Fibroblast of villous mesenchyme (primary cell): Measurements from ENCODE around the gene RPS27L. TPM values are rescaled to one million over a fixed set of nuclear protein-coding genes. Genes with fewer than 3 reads are reported as not detected.
A peak's percentile ranks its signal among the peaks of the same experiment; 100 is the strongest.

Experiments used
- DNase-seq: peaks from one replicate; pipeline ENCODE4 v3.0.0-alpha.2; 2010; ENCODE audit warnings: low read depth
- H3K4me3 ChIP-seq: 2 replicates; pipeline ENCODE4 v1.5.1; 2011; ENCODE audit warnings: low read depth, mild to moderate bottlenecking, low read length
- CTCF ChIP-seq: IDR thresholded peaks from 2 replicates; pipeline ENCODE4 v1.5.1; 2012; ENCODE audit warnings: low read depth, mild to moderate bottlenecking, low read length; ENCODE audit not compliant: insufficient read depth
- total RNA-seq: library from RNA; depleted of rRNA; stranded (reverse); fragments of >200 nt; gene quantifications from 2 replicates; pipeline ENCODE4 v1.2.3, GENCODE V29; 2012

Gene RPS27L
- total RNA-seq, 1 donor = 308 TPM

- no peak overlapping the region for H3K4me3 ChIP-seq
- DNase-seq = no peak
- TF ChIP-seq CTCF = no peak
Observed at GRCh38 chr15:63145426-63145825, 11.9 kb downstream of the RPS27L start.

GRCh38 chr15:63140936-63141335 is 16.3 kb downstream of the RPS27L start:
- H3K4me3 ChIP-seq = no peak overlapping the region
- DNase-seq = no peak
- no peak for TF ChIP-seq CTCF

GRCh38 chr15:63136742-63137141 is 20.5 kb downstream of the RPS27L start:
- no peak overlapping the region for H3K4me3 ChIP-seq
- TF ChIP-seq CTCF = no peak
- no peak for DNase-seq

- peak; percentile 89 for DNase-seq
- no peak overlapping the region for H3K4me3 ChIP-seq
- TF ChIP-seq CTCF = no peak
Observed at GRCh38 chr15:63135804-63136203, 21.5 kb downstream of the RPS27L start.

GRCh38 chr15:63135281-63135680 is 22.0 kb downstream of the RPS27L start:
- H3K4me3 ChIP-seq = no peak overlapping the region
- no peak for DNase-seq
- no peak for TF ChIP-seq CTCF

GRCh38 chr15:63134245-63134985 is 22.9 kb downstream of the RPS27L start:
- TF ChIP-seq CTCF = no peak
- no peak for DNase-seq
- H3K4me3 ChIP-seq = no peak overlapping the region

GRCh38 chr15:63133786-63134185 is 23.5 kb downstream of the RPS27L start:
- DNase-seq = peak; percentile 80
- no peak for TF ChIP-seq CTCF
- H3K4me3 ChIP-seq = no peak overlapping the region
